ENCODE measurements around the gene KIF3B. TPM values are rescaled to one million over a fixed set of nuclear protein-coding genes. Genes with fewer than 3 reads are reported as not detected.
A peak's percentile ranks its signal among the peaks of the same experiment; 100 is the strongest.

The KIF3B gene
- total RNA-seq, 6 experiments from 2014 or later, result 29.9 to 33.7 (median 31.9) TPM

DNA sequence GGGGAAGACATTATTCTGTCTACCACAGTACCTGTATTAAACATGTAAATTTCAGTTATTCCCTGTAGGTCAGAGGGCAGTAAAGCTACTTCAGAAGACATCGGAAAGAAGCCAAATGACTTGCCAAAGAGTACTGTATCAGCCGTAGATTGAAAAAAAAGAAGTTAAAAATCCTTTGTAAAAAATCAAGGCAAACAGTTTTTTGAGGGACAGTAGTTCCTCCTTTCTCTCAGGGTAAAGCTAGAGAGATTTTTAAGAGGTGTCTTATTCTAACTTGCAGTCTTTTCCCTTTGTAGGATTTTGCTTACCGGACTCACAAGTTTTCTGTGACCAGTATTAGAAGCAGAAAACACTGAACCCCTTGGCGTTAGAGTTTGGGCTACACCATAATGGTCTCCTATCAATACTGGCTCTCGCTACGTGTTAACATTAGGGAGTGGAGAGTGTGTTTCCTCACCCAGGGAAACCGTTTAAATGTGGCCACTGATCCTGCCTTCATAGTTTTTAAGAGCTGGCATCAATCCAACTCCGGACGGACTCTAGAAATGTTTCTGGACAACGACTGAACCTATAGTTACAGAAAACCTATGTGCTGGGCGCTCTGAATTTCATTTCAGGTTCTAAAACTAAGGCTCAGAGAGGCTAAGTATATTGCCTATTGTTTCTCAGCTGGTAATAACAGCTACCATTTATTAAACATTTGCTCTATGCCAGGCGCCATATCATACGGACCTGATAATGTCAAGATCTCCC lies 79.3 kb downstream of the KIF3B start:
- Mint-ChIP-seq H3K9me3 (0 out of 2 replicates have a peak, but pooled peaks cover 6% of the 10 kb centered on the region), H3K4me1 (ENCODE audit: low read depth) (peaks cover 61% of the 10 kb centered on the region), H3K27ac (peak overlapping the region; percentile 100), H3K27me3 (ENCODE audit: insufficient read depth) (no peaks in the 10 kb centered on the region; the same call in 1 of the 2 replicates), H3K36me3 (ENCODE audit: low read depth) (peaks cover 25% of the 10 kb centered on the region), H3K4me3 (peak overlapping the region; percentile 98)
- TF ChIP-seq, protein P1, sequence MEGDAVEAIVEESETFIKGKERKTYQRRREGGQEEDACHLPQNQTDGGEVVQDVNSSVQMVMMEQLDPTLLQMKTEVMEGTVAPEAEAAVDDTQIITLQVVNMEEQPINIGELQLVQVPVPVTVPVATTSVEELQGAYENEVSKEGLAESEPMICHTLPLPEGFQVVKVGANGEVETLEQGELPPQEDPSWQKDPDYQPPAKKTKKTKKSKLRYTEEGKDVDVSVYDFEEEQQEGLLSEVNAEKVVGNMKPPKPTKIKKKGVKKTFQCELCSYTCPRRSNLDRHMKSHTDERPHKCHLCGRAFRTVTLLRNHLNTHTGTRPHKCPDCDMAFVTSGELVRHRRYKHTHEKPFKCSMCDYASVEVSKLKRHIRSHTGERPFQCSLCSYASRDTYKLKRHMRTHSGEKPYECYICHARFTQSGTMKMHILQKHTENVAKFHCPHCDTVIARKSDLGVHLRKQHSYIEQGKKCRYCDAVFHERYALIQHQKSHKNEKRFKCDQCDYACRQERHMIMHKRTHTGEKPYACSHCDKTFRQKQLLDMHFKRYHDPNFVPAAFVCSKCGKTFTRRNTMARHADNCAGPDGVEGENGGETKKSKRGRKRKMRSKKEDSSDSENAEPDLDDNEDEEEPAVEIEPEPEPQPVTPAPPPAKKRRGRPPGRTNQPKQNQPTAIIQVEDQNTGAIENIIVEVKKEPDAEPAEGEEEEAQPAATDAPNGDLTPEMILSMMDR (IDR thresholded peaks at IDR 0.05), result no peak
- DNase-seq, result no peak

DNA sequence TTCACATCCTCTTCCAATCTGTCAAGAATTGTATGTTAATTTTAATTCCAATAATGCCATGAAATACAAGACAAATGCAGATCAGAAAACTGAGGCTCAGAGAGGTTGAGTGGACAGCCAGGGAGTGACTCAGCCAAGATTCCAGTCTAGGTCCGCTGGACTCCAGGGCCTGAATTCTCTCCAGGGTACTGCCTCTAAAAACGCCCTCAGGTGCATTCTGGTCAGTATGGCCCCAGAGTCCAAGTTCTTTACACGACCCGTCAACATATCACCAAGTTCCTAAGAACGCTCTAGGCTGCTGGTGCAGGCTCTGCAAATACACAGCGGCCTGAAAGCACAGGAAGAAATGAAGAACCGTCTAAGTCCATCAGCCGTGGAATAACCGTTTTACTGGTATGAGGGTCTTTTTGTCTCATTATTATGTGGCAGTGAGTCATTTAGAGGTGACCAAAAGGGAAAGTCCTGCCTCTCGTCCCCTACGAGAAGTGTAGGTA lies 80.0 kb downstream of the KIF3B start:
- peak; percentile 46 for DNase-seq
- H3K36me3 Mint-ChIP-seq (ENCODE audit: low read depth), result peaks cover 25% of the 10 kb centered on the region
- peaks cover 67% of the 10 kb centered on the region for H3K4me1 Mint-ChIP-seq (ENCODE audit: low read depth)
- H3K9me3 Mint-ChIP-seq, result 0 out of 2 replicates have a peak, but pooled peaks cover 6% of the 10 kb centered on the region
- no peaks in the 10 kb centered on the region; the same call in 1 of the 2 replicates for H3K27me3 Mint-ChIP-seq (ENCODE audit: insufficient read depth)
- peak overlapping the region; percentile 100 for H3K27ac Mint-ChIP-seq
- H3K4me3 Mint-ChIP-seq, result peak overlapping the region; percentile 98
- TF ChIP-seq, protein P1 (IDR thresholded peaks at IDR 0.05), result no peak

DNA sequence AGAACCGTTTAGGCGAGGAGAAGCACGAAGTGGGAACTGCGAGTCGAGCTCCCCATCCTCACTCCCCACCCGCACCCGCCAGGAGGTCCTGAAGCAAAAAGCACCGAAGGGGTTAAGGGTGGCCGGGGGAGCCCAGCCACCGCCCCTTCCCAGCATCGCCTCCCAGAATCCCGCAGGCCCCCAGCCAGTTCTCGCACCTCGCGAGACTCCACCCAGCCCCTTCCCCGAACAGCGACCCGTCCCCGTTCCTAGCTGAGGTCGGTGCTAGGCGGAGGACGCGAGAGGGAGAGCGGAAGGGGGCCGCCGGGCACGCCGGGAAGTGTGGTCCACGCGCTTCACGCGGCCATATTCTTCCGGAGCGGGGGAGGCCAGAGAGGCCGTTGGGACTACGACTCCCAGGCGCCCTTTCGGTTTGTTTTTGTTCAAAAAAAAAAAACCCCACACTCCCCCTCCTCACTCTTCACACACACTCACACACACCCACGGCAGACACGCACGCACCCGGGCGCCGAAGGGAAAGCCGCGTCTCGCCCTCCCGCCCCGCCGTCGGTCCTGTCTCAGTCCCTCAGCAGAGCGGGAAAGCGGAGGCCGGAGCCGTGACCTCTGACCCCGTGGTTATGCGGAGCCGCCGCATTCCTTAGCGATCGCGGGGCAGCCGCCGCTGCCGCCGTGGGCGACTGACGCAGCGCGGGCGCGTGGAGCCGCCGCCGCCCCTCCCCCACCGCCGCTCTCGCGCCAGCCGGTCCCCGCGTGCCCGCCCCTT lies 80.6 kb downstream of the KIF3B start, which contains the start of gene ASXL1:
TSS of gene ASXL1 (plus strand) at position 463 of the 763 bp plus-strand sequence. CDS start 445 bp downstream, outside the sequence.
- 0 out of 2 replicates have a peak, but pooled peaks cover 6% of the 10 kb centered on the region for H3K9me3 Mint-ChIP-seq
- TF ChIP-seq, protein P1 (IDR thresholded peaks at IDR 0.05), result no peak
- H3K36me3 Mint-ChIP-seq (ENCODE audit: low read depth), result peaks cover 25% of the 10 kb centered on the region
- peak within 1 kb of the TSS; percentile 100 for H3K27ac Mint-ChIP-seq
- no peaks in the 10 kb centered on the region; the same call in 1 of the 2 replicates for H3K27me3 Mint-ChIP-seq (ENCODE audit: insufficient read depth)
- DNase-seq, result peak; percentile 94
- H3K4me3 Mint-ChIP-seq, result peak within 1 kb of the TSS; percentile 98
- peaks cover 74% of the 10 kb centered on the region for H3K4me1 Mint-ChIP-seq (ENCODE audit: low read depth)

DNA sequence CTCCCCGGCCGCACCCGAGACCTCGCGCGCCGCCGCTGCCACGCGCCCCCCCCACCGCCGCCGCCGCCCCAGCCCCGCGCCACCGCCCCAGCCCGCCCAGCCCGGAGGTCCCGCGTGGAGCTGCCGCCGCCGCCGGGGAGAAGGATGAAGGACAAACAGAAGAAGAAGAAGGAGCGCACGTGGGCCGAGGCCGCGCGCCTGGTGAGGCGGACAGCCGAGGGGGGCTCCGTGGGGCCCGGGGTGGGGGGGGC lies 81.1 kb downstream of the KIF3B start:
- TF ChIP-seq, protein P1 (IDR thresholded peaks at IDR 0.05), result no peak
- 0 out of 2 replicates have a peak, but pooled peaks cover 6% of the 10 kb centered on the region for H3K9me3 Mint-ChIP-seq
- H3K4me1 Mint-ChIP-seq (ENCODE audit: low read depth), result peaks cover 79% of the 10 kb centered on the region
- no peak overlapping the region for H3K27ac Mint-ChIP-seq
- no peaks in the 10 kb centered on the region; the same call in 1 of the 2 replicates for H3K27me3 Mint-ChIP-seq (ENCODE audit: insufficient read depth)
- H3K36me3 Mint-ChIP-seq (ENCODE audit: low read depth), result peaks cover 25% of the 10 kb centered on the region
- DNase-seq, result no peak
- H3K4me3 Mint-ChIP-seq, result no peak overlapping the region

DNA sequence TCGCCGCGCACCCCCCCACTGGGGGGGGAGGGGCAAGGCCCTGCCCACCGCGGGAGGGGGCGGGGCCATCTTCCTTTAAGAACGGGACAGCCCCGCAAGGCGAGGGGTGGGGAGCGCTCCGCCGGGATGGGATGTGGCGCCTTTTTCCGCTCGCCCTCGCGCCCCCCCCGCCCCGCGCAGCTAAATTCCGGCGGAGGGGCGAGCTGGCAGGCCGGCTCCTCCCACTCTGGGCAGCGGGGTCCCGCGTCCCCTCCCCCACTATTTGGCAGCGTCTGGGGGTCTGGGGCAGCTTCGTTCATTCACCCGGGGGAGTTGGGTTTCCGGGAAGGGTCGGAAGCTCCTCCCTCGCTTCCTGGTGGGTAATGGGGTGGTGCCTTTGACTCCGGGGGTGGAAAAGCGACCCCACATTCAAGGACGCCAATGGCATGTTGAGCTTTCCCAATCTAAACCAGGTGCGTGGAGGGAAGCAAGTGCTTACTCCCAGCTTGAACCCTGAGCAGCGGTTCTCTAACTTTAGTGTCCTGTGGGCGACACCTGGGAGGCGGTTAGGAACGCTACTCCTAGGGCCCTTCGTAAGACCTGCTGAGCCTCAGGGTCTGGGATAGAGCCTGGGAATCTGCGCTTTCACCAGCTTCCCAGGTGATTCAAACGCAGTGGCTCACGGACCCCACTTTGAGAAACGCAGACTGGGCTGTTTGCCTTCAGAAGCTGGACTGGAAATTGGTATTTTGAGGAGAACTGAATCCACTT lies 81.6 kb downstream of the KIF3B start:
- DNase-seq, result no peak
- peak overlapping the region; percentile 90 for H3K27ac Mint-ChIP-seq
- H3K9me3 Mint-ChIP-seq, result 0 out of 2 replicates have a peak, but pooled peaks cover 6% of the 10 kb centered on the region
- H3K4me3 Mint-ChIP-seq, result peak overlapping the region; percentile 93
- TF ChIP-seq, protein P1 (IDR thresholded peaks at IDR 0.05), result no peak
- H3K36me3 Mint-ChIP-seq (ENCODE audit: low read depth), result peaks cover 25% of the 10 kb centered on the region
- peaks cover 78% of the 10 kb centered on the region for H3K4me1 Mint-ChIP-seq (ENCODE audit: low read depth)
- H3K27me3 Mint-ChIP-seq (ENCODE audit: insufficient read depth), result no peaks in the 10 kb centered on the region; the same call in 1 of the 2 replicates
